HCT116 (cell line): ENCODE data around the gene DNHD1. TPM values are rescaled to one million over a fixed set of nuclear protein-coding genes. Genes with fewer than 3 reads are reported as not detected.

ENCODE experiments used
- ATAC-seq: fragments of 200-7000 bp; cut with Tn5 transposase; 2 replicates; pipeline ENCODE4 v1.9.1; 2020; ENCODE audit warnings: mild to moderate bottlenecking, moderate library complexity
- BruUV-seq: library from RNA; stranded (reverse); fragments of 400-500 nt; replicated peaks from 2 replicates; lab custom pipeline; 2021; lab: Mats Ljungman, UMichigan
- CTCF ChIA-PET: fragments of 300-600 bp; sonication (Branson Sonifier 250); formaldehyde crosslinking; loops from one replicate; lab custom pipeline; 2021; ENCODE audit warnings: antibody characterized with exemption; lab: Charles Lee
- POLR2A ChIA-PET: fragments of 300-600, 350-600 bp; sonication (Branson Sonifier 250); formaldehyde crosslinking; loops from one replicate; lab custom pipeline; 2021; ENCODE audit warnings: antibody characterized with exemption; lab: Charles Lee
- RAD21 ChIA-PET, 2 experiments: fragments of 300-600 bp; sonication (Branson Sonifier 250); formaldehyde crosslinking; loops; one replicate each; lab custom pipeline; 2023; ENCODE audit warnings: low total read pairs in 2 of 2; ENCODE audit not compliant: uncharacterized antibody in 2 of 2, unreplicated experiment in 2 of 2, low non-redundant PET in 1 of 2; lab: Charles Lee
- DNase-seq: peaks from one replicate; pipeline ENCODE4 v3.0.0-alpha.2; 2010; ENCODE audit warnings: low read depth, low spot score
- H2AFZ ChIP-seq: fragments of 200-600 bp; shearing (Covaris generic), sonication (generic); 2 replicates; pipeline ENCODE4 v1.6.1; 2017; ENCODE audit warnings: low read depth, mixed run types, mixed read lengths, antibody characterized with exemption, low read length; ENCODE audit not compliant: poor library complexity, severe bottlenecking
- H3K27ac ChIP-seq: 2 replicates; pipeline ENCODE4 v1.5.1; 2012; ENCODE audit warnings: low read depth, low read length
- H3K27me3 ChIP-seq: fragments of 200-600 bp; sonication (generic); 2 replicates; pipeline ENCODE4 v1.6.1; 2016; ENCODE audit warnings: mixed run types, low read length, mixed read lengths; ENCODE audit not compliant: insufficient read depth
- H3K36me3 ChIP-seq, 2 experiments: fragments of 200-500 bp in 1 of 2; fragments of 200-600 bp in 1 of 2; sonication (Bioruptor generic) in 1 of 2; sonication (generic) in 1 of 2; 2 replicates each; pipeline versions ENCODE4 v1.5.1 to v1.6.1; 2014 to 2016; ENCODE audit warnings: low read length in 2 of 2, inconsistent platforms in 1 of 2, mixed read lengths in 1 of 2, mixed run types in 1 of 2; ENCODE audit not compliant: insufficient read depth in 2 of 2, control insufficient read depth in 1 of 2
- H3K4me1 ChIP-seq, 2 experiments: fragments of 200-600 bp in 1 of 2; sonication (generic) in 1 of 2; 2 replicates each; pipeline versions ENCODE4 v1.5.1 to v1.6.1; 2012 to 2017; ENCODE audit warnings: low read length in 2 of 2, inconsistent platforms in 1 of 2, mild to moderate bottlenecking in 1 of 2, mixed read lengths in 1 of 2, mixed run types in 1 of 2, moderate library complexity in 1 of 2; ENCODE audit not compliant: insufficient read depth in 2 of 2, control insufficient read depth in 1 of 2
- H3K4me2 ChIP-seq: fragments of 200-600 bp; sonication (generic); 2 replicates; pipeline ENCODE4 v1.6.1; 2017; ENCODE audit warnings: mixed run types, low read length, mixed read lengths
- H3K4me3 ChIP-seq, 2 experiments: fragments of 200-600 bp in 1 of 2; sonication (generic) in 1 of 2; replicated peaks in 1 of 2; 2 replicates each; pipeline ENCODE4 v1.5.1; 2011 to 2016; ENCODE audit warnings: low read length in 2 of 2, control low read depth in 1 of 2, low read depth in 1 of 2, mild to moderate bottlenecking in 1 of 2, mixed read lengths in 1 of 2, mixed run types in 1 of 2
- H3K79me2 ChIP-seq: fragments of 200-600 bp; sonication (generic); 2 replicates; pipeline ENCODE4 v1.6.1; 2017; ENCODE audit warnings: mild to moderate bottlenecking, mixed run types, low read length, moderate library complexity, mixed read lengths; ENCODE audit not compliant: insufficient read depth
- H3K9ac ChIP-seq: fragments of 200-600 bp; sonication (generic); 2 replicates; pipeline ENCODE4 v1.6.1; 2016; ENCODE audit warnings: low read length, mixed read lengths
- H3K9me2 ChIP-seq: fragments of 200-600 bp; sonication (generic), shearing (Covaris generic); 2 replicates; pipeline ENCODE4 v1.6.1; 2017; ENCODE audit warnings: mixed run types, mild to moderate bottlenecking, moderate library complexity; ENCODE audit not compliant: insufficient read depth
- H3K9me3 ChIP-seq, 2 experiments: fragments of 200-500 bp in 1 of 2; fragments of 200-600 bp in 1 of 2; sonication (Bioruptor generic) in 1 of 2; sonication (generic) in 1 of 2; 2 replicates each; pipeline ENCODE4 v1.6.1; 2014 to 2017; ENCODE audit warnings: low read length in 2 of 2, mixed read lengths in 2 of 2, inconsistent platforms in 1 of 2, low read depth in 1 of 2, mild to moderate bottlenecking in 1 of 2, mixed run types in 1 of 2, moderate library complexity in 1 of 2; ENCODE audit not compliant: control insufficient read depth in 1 of 2, insufficient read depth in 1 of 2
- H4K20me1 ChIP-seq: fragments of 200-600 bp; sonication (generic), shearing (Covaris generic); 2 replicates; pipeline ENCODE4 v1.6.1; 2017; ENCODE audit warnings: mixed run types, mild to moderate bottlenecking, moderate library complexity; ENCODE audit not compliant: insufficient read depth
- CTCF ChIP-seq, 3 experiments: fragments of 200-600 bp in 1 of 3; sonication (generic) in 1 of 3; IDR thresholded peaks in 2 of 3; conservative IDR thresholded peaks in 1 of 3; 2 replicates each; pipeline ENCODE4 v1.5.1; 2012 to 2017; ENCODE audit warnings: low read depth in 2 of 3, low read length in 2 of 3, antibody characterized with exemption in 1 of 3, borderline replicate concordance in 1 of 3, control low read depth in 1 of 3, mild to moderate bottlenecking in 1 of 3, mixed read lengths in 1 of 3, mixed run types in 1 of 3, moderate library complexity in 1 of 3; ENCODE audit not compliant: insufficient read depth in 1 of 3
- EGR1 ChIP-seq: IDR thresholded peaks from 2 replicates; pipeline ENCODE4 v1.6.1; 2012; ENCODE audit warnings: low read depth
- EZH2 ChIP-seq: fragments of 200-600 bp; sonication (generic); IDR thresholded peaks from 2 replicates; pipeline ENCODE4 v1.6.1; 2017; ENCODE audit warnings: antibody characterized with exemption, mixed run types
- SIN3A ChIP-seq: IDR thresholded peaks from 2 replicates; pipeline ENCODE4 v1.6.1; 2012; ENCODE audit warnings: low read depth
- SP1 ChIP-seq: IDR thresholded peaks from 2 replicates; pipeline ENCODE4 v1.6.1; 2012; ENCODE audit warnings: low read depth
- TCF7L2 ChIP-seq: IDR thresholded peaks from 2 replicates; pipeline ENCODE4 v1.7.0; 2011; ENCODE audit warnings: borderline replicate concordance, inconsistent platforms; ENCODE audit not compliant: insufficient read depth, insufficient read length; ENCODE audit errors: extremely low read depth
- ZNF274 ChIP-seq: fragments of 200-500 bp; sonication (Bioruptor generic); IDR thresholded peaks from 2 replicates; pipeline ENCODE4 v1.6.1; 2014; ENCODE audit warnings: mild to moderate bottlenecking, low read depth, low read length, inconsistent platforms
- intact Hi-C: fragments of 100-400 bp; cut with micrococcal nuclease; formaldehyde crosslinking; loops from 2 replicates; pipeline ENCODE4 v1.10.0; 2022
- total RNA-seq: library from RNA; stranded (reverse); gene quantifications from one replicate; pipeline ENCODE4 v1.2.1, GENCODE V29; 2021; ENCODE audit not compliant: unreplicated experiment
- TF ChIP-seq, protein P1 (sequence below): IDR thresholded peaks from 2 replicates; pipeline ENCODE4 v1.6.1; 2011; ENCODE audit warnings: mild to moderate bottlenecking, low read length, moderate library complexity; ENCODE audit not compliant: insufficient replicate concordance; ENCODE audit errors: extremely low read depth
- TF ChIP-seq, protein P2 (sequence below): IDR thresholded peaks from 2 replicates; pipeline ENCODE4 v1.6.1; 2012

The DNHD1 gene
- total RNA-seq, 1 experiment from 2014 or later = 8.0 TPM

GRCh38 chr11:6481012-6481923 is 15.8 kb upstream of the DNHD1 start, which contains the start of the genes ARFIP2 and TIMM10B (continued):
- TF ChIP-seq, protein P1, sequence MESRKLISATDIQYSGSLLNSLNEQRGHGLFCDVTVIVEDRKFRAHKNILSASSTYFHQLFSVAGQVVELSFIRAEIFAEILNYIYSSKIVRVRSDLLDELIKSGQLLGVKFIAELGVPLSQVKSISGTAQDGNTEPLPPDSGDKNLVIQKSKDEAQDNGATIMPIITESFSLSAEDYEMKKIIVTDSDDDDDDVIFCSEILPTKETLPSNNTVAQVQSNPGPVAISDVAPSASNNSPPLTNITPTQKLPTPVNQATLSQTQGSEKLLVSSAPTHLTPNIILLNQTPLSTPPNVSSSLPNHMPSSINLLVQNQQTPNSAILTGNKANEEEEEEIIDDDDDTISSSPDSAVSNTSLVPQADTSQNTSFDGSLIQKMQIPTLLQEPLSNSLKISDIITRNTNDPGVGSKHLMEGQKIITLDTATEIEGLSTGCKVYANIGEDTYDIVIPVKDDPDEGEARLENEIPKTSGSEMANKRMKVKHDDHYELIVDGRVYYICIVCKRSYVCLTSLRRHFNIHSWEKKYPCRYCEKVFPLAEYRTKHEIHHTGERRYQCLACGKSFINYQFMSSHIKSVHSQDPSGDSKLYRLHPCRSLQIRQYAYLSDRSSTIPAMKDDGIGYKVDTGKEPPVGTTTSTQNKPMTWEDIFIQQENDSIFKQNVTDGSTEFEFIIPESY = peak; percentile 90
- TF ChIP-seq EGR1 = no peak
- peak; percentile 96 for TF ChIP-seq SIN3A
- peak; percentile 86 for TF ChIP-seq SP1
- TF ChIP-seq TCF7L2 = peak; percentile 31

GRCh38 chr11:6481924-6482275 is 15.2 kb upstream of the DNHD1 start:
- DNase-seq = no peak
- H3K27me3 ChIP-seq = no peaks in the 10 kb centered on the region
- H2AFZ ChIP-seq = no peak overlapping the region
- H3K4me1 ChIP-seq = peaks cover 13 to 21% of the 10 kb centered on the region in 2 experiments; a peak in 3 of 4 replicates
- RAD21 ChIA-PET = interaction anchor here in 1 of 2 experiments (1.1 kb wide), 1 partner anchor 201 kb away, joined by 3 read pairs; the partner anchor contains the start of gene MRPL17
- no peaks in the 10 kb centered on the region; the same call in 1 of the 2 replicates for H4K20me1 ChIP-seq
- peaks cover 52% of the 10 kb centered on the region for H3K79me2 ChIP-seq
- H3K4me3 ChIP-seq = peak overlapping the region; percentile 86 to 96
- BruUV-seq = no TSS peak
- TF ChIP-seq CTCF (IDR thresholded peaks at IDR 0.05 in 2 of 3, conservative IDR thresholded peaks at IDR 0.05 in 1 of 3; ENCODE audit: borderline replicate concordance in 1 of 3, insufficient read depth in 1 of 3, low read depth in 2 of 3, low read length in 2 of 3) (no peak), EZH2 (no peak), SP1 (no peak), ZNF274 (no peak)
- TF ChIP-seq, protein P2, sequence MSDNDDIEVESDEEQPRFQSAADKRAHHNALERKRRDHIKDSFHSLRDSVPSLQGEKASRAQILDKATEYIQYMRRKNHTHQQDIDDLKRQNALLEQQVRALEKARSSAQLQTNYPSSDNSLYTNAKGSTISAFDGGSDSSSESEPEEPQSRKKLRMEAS = no peak
- TF ChIP-seq, protein P1 = no peak
- peaks cover 23 to 66% of the 10 kb centered on the region in 2 experiments for H3K36me3 ChIP-seq
- H3K4me2 ChIP-seq = peak overlapping the region; percentile 93
- peak; percentile 2; the same call in 1 of the 2 replicates for ATAC-seq
- POLR2A ChIA-PET = interaction anchor here (0.9 to 1.1 kb wide), 2 partner anchors 8 to 103 kb away, joined by 4 to 6 read pairs; no protein-coding TSS in a partner anchor
- CTCF ChIA-PET = interaction anchor here (1.0 to 1.5 kb wide), 3 partner anchors 24 to 103 kb away, joined by 3 to 11 read pairs (median 6); no protein-coding TSS in a partner anchor
- H3K9ac ChIP-seq = peak overlapping the region; percentile 93
- intact Hi-C loops = loop anchor here (2.0 kb wide), 2 partner anchors 93 to 123 kb away; no protein-coding TSS in a partner anchor
- peak overlapping the region; percentile 57 for H3K27ac ChIP-seq
- H3K9me2 ChIP-seq = no peaks in the 10 kb centered on the region
- no peaks in the 10 kb centered on the region for H3K9me3 ChIP-seq
